H1 (cell line): ENCODE data around the gene TLK2. TPM values are rescaled to one million over a fixed set of nuclear protein-coding genes. Genes with fewer than 3 reads are reported as not detected.

Experiments used
- CTCF ChIA-PET: fragments of 300-600 bp; sonication (Branson Sonifier 250); formaldehyde crosslinking; loops from one replicate; lab custom pipeline; 2021; ENCODE audit not compliant: partially characterized antibody; lab: Charles Lee
- POLR2A ChIA-PET: fragments of 300-600 bp; sonication (Branson Sonifier 250); formaldehyde crosslinking; loops from one replicate; lab custom pipeline; 2021; ENCODE audit warnings: inconsistent platforms; ENCODE audit not compliant: partially characterized antibody; lab: Charles Lee
- DNase-seq, 2 experiments: peaks; one replicate each; pipeline versions ENCODE4 v3.0.0 to v3.0.0-alpha.2; 2010 to 2022; ENCODE audit warnings: low spot score in 2 of 2, low read depth in 1 of 2, mixed read lengths in 1 of 2
- FAIRE-seq: peaks from 2 replicates; lab custom pipeline; 2011; peaks lifted over from hg19 to GRCh38; lab: Jason Lieb, UNC
- H2AFZ ChIP-seq: 2 replicates; pipeline ENCODE4 v1.8.1; 2012; ENCODE audit warnings: low read length, inconsistent platforms
- H2AK5ac ChIP-seq: 2 replicates; pipeline ENCODE4 v1.6.1; 2013; ENCODE audit warnings: low read depth, low read length
- H2BK120ac ChIP-seq: replicated peaks from 2 replicates; pipeline ENCODE3; 2013; ENCODE audit warnings: low read depth, low read length, inconsistent platforms
- H2BK12ac ChIP-seq: 2 replicates; pipeline ENCODE4 v1.6.1; 2013; ENCODE audit warnings: low read depth, low read length
- H2BK15ac ChIP-seq: 2 replicates; pipeline ENCODE4 v1.6.1; 2013; ENCODE audit warnings: low read length
- H2BK20ac ChIP-seq: 2 replicates; pipeline ENCODE4 v1.6.1; 2013; ENCODE audit warnings: low read length
- H2BK5ac ChIP-seq: 2 replicates; pipeline ENCODE4 v1.6.1; 2013; ENCODE audit warnings: low read depth, low read length
- H3K14ac ChIP-seq: 2 replicates; pipeline ENCODE4 v1.6.1; 2013; ENCODE audit warnings: inconsistent platforms; ENCODE audit not compliant: insufficient read length
- H3K18ac ChIP-seq: 2 replicates; pipeline ENCODE4 v1.6.1; 2013; ENCODE audit warnings: low read length; ENCODE audit errors: extremely low read depth
- H3K23ac ChIP-seq: 2 replicates; pipeline ENCODE4 v1.6.1; 2013; ENCODE audit warnings: inconsistent platforms; ENCODE audit not compliant: insufficient read length
- H3K23me2 ChIP-seq: 2 replicates; pipeline ENCODE4 v1.6.1; 2013; ENCODE audit warnings: low read depth, low read length
- H3K27ac ChIP-seq: 2 replicates; pipeline ENCODE4 v1.6.1; 2011; ENCODE audit warnings: low read depth, low read length, inconsistent platforms
- H3K27me3 ChIP-seq, 4 experiments: replicated peaks in 1 of 4; 1 replicate in 1 of 4; 2 replicates in 3 of 4; pipeline versions ENCODE4 v1.6.1 to v1.8.1; 2011 to 2013; ENCODE audit warnings: low read length in 3 of 4, mild to moderate bottlenecking in 3 of 4, inconsistent platforms in 2 of 4, mixed read lengths in 2 of 4, moderate library complexity in 1 of 4; ENCODE audit not compliant: control insufficient read depth in 3 of 4, insufficient read depth in 3 of 4; ENCODE audit errors: extremely low read depth in 1 of 4
- H3K36me3 ChIP-seq, 4 experiments: 2 replicates each; pipeline versions ENCODE4 v1.6.1 to v1.8.1; 2011 to 2013; ENCODE audit warnings: mild to moderate bottlenecking in 4 of 4, low read length in 3 of 4, moderate library complexity in 2 of 4, control low read depth in 1 of 4, inconsistent platforms in 1 of 4; ENCODE audit not compliant: insufficient read depth in 4 of 4, control insufficient read depth in 2 of 4
- H3K4ac ChIP-seq: replicated peaks from 2 replicates; pipeline ENCODE3; 2013; ENCODE audit warnings: low read length, low read depth, mixed read lengths, inconsistent platforms; ENCODE audit not compliant: insufficient read length
- H3K4me1 ChIP-seq, 4 experiments: replicated peaks in 1 of 4; 1 replicate in 1 of 4; 2 replicates in 3 of 4; pipeline versions ENCODE4 v1.6.1 to v1.8.1; 2011 to 2013; ENCODE audit warnings: low read length in 3 of 4, inconsistent platforms in 2 of 4, mixed read lengths in 1 of 4; ENCODE audit not compliant: insufficient read depth in 4 of 4, control insufficient read depth in 3 of 4
- H3K4me2 ChIP-seq, 2 experiments: 2 replicates each; pipeline versions ENCODE4 v1.6.1 to v1.8.1; 2011 to 2013; ENCODE audit warnings: low read depth in 2 of 2, low read length in 2 of 2, control low read depth in 1 of 2, inconsistent platforms in 1 of 2, mild to moderate bottlenecking in 1 of 2; ENCODE audit not compliant: insufficient read depth in 1 of 2
- H3K4me3 ChIP-seq, 4 experiments: fragments of 200-600, 300-600 bp in 1 of 4; sonication (generic), shearing (Covaris generic), sonication (Bioruptor Twin) in 1 of 4; 2 replicates each; pipeline versions ENCODE4 v1.5.1 to v1.8.1; 2011 to 2016; ENCODE audit warnings: low read length in 4 of 4, low read depth in 3 of 4, control low read depth in 2 of 4, inconsistent platforms in 2 of 4, mild to moderate bottlenecking in 2 of 4, mixed read lengths in 1 of 4, moderate library complexity in 1 of 4; ENCODE audit not compliant: insufficient read depth in 2 of 4; ENCODE audit errors: extremely low read depth in 1 of 4
- H3K56ac ChIP-seq: replicated peaks from 2 replicates; pipeline ENCODE3; 2013; ENCODE audit warnings: low read depth, mild to moderate bottlenecking, mixed read lengths, low read length, inconsistent platforms; ENCODE audit not compliant: insufficient read length
- H3K79me1 ChIP-seq: 2 replicates; pipeline ENCODE4 v1.6.1; 2013; ENCODE audit warnings: low read depth, low read length, control low read depth
- H3K79me2 ChIP-seq, 2 experiments: 2 replicates each; pipeline versions ENCODE4 v1.6.1 to v1.8.1; 2012 to 2013; ENCODE audit warnings: low read length in 2 of 2, mild to moderate bottlenecking in 2 of 2, inconsistent platforms in 1 of 2; ENCODE audit not compliant: insufficient read depth in 2 of 2, control insufficient read depth in 1 of 2
- H3K9ac ChIP-seq, 4 experiments: replicated peaks in 1 of 4; 1 replicate in 1 of 4; 2 replicates in 3 of 4; pipeline versions ENCODE4 v1.6.1 to v1.8.1; 2011 to 2013; ENCODE audit warnings: low read depth in 3 of 4, low read length in 3 of 4, control low read depth in 2 of 4, mild to moderate bottlenecking in 2 of 4, moderate library complexity in 2 of 4, inconsistent platforms in 1 of 4; ENCODE audit errors: extremely low read depth in 1 of 4
- H3K9me3 ChIP-seq, 2 experiments: 2 replicates each; pipeline versions ENCODE4 v1.6.1 to v1.8.1; 2012 to 2013; ENCODE audit warnings: mild to moderate bottlenecking in 2 of 2, moderate library complexity in 2 of 2, control low read depth in 1 of 2, inconsistent platforms in 1 of 2, low read depth in 1 of 2, low read length in 1 of 2, mixed read lengths in 1 of 2; ENCODE audit not compliant: insufficient read depth in 2 of 2
- H4K20me1 ChIP-seq, 2 experiments: replicated peaks in 1 of 2; 2 replicates each; pipeline versions ENCODE3 to v1.8.1; 2011 to 2013; ENCODE audit warnings: inconsistent platforms in 2 of 2, low read length in 2 of 2, mild to moderate bottlenecking in 1 of 2; ENCODE audit not compliant: insufficient read depth in 2 of 2, control insufficient read depth in 1 of 2
- H4K5ac ChIP-seq: 2 replicates; pipeline ENCODE4 v1.6.1; 2013; ENCODE audit warnings: low read length, low read depth, mixed read lengths, inconsistent platforms; ENCODE audit not compliant: insufficient read length
- H4K8ac ChIP-seq: 2 replicates; pipeline ENCODE4 v1.8.0; 2013; ENCODE audit warnings: mild to moderate bottlenecking, moderate library complexity, low read length, inconsistent platforms; ENCODE audit not compliant: insufficient read depth; ENCODE audit errors: extremely low read depth
- H4K91ac ChIP-seq: replicated peaks from 2 replicates; pipeline ENCODE3; 2013; ENCODE audit warnings: low read length, mixed read lengths, inconsistent platforms; ENCODE audit not compliant: insufficient read length
- ASH2L ChIP-seq: fragments of 200-600, 300-600 bp; sonication (generic); IDR thresholded peaks from one replicate; pipeline ENCODE4 v1.7.1; 2017; ENCODE audit warnings: low read length
- CHD1 ChIP-seq: IDR thresholded peaks from 2 replicates; pipeline ENCODE4 v1.6.1; 2012; ENCODE audit warnings: low read depth, low read length, improper control_type of control experiment
- CTCF ChIP-seq, 3 experiments: IDR thresholded peaks; 1 replicate in 2 of 3; 2 replicates in 1 of 3; pipeline versions ENCODE4 v1.5.1 to v1.6.1; 2011; ENCODE audit warnings: low read length in 3 of 3, mild to moderate bottlenecking in 3 of 3, inconsistent platforms in 2 of 3, low read depth in 1 of 3, moderate library complexity in 1 of 3; ENCODE audit not compliant: insufficient read depth in 1 of 3; ENCODE audit errors: control extremely low read depth in 1 of 3
- MAFK ChIP-seq: IDR thresholded peaks from 2 replicates; pipeline ENCODE4 v1.6.1; 2012; ENCODE audit warnings: low read depth, mild to moderate bottlenecking, improper control_type of control experiment, low read length
- PHF8 ChIP-seq: fragments of 200-600 bp; sonication (generic); conservative IDR thresholded peaks from 2 replicates; pipeline ENCODE4 v1.7.1; 2012; ENCODE audit warnings: low read depth, mild to moderate bottlenecking, inconsistent platforms, low read length, moderate library complexity
- SIRT6 ChIP-seq: IDR thresholded peaks from one replicate; pipeline ENCODE4 v1.7.1; 2012; ENCODE audit warnings: low read length, inconsistent platforms
- SP4 ChIP-seq: IDR thresholded peaks from 2 replicates; pipeline ENCODE4 v1.6.1; 2012; ENCODE audit warnings: low read length, inconsistent platforms
- TAF1 ChIP-seq: IDR thresholded peaks from 2 replicates; pipeline ENCODE4 v1.6.1; 2011; ENCODE audit warnings: mild to moderate bottlenecking, low read depth, low read length
- TAF7 ChIP-seq: optimal IDR thresholded peaks from 2 replicates; pipeline ENCODE3; 2011; ENCODE audit warnings: low read depth, mild to moderate bottlenecking, inconsistent platforms, low read length, moderate library complexity, borderline replicate concordance
- TCF12 ChIP-seq: IDR thresholded peaks from 2 replicates; pipeline ENCODE4 v1.6.1; 2011; ENCODE audit warnings: low read depth, mild to moderate bottlenecking, low read length
- USF2 ChIP-seq: IDR thresholded peaks from 2 replicates; pipeline ENCODE4 v1.6.1; 2011; ENCODE audit warnings: low read length, improper control_type of control experiment
- WGBS, 2 experiments: shearing (Covaris generic) in 1 of 2; methylation state at CpG; one replicate each; pipeline versions ENCODE4 v1.1.6 to v1.1.7; 2013 to 2015; ENCODE audit warnings: low lambda C conversion rate in 2 of 2, mixed read lengths in 2 of 2, inconsistent platforms in 1 of 2, low coverage in 1 of 2, missing lambda C conversion rate in 1 of 2; ENCODE audit not compliant: insufficient replicate concordance in 2 of 2, insufficient coverage in 1 of 2, insufficient read length in 1 of 2; ENCODE audit errors: extremely low coverage in 1 of 2, missing lambda C conversion rate in 1 of 2; 5-methylcytosine and 5-hydroxymethylcytosine counted together
- polyA plus RNA-seq, 7 experiments: library from polyadenylated mRNA; depleted of rRNA in 3 of 7; stranded (reverse) in 5 of 7; unstranded in 2 of 7; fragments of >200 nt in 5 of 7; fragments of 200-250 nt in 2 of 7; gene quantifications; 1 replicate in 5 of 7; 2 replicates in 1 of 7; 4 replicates in 1 of 7; pipeline versions ENCODE4 v1.2.1 to v1.2.3, GENCODE V29; 2011 to 2013; ENCODE audit warnings: missing spikeins in 2 of 7, mixed read lengths in 2 of 7
- total RNA-seq: library from RNA; stranded (reverse); fragmentation: NEBNext Ultra II Directional; extraction: Animal tissue kit (Norgen Biotek cat#: 25700); gene quantifications from 2 replicates; pipeline ENCODE4 v1.2.1, GENCODE V29; 2021

Gene TLK2
- total and polyA plus RNA-seq, 2 of the 8 experiments (the other 6 are each of a cell fraction or from before 2014, with no cell fraction given): 43.1 to 59.9 TPM

- H3K14ac ChIP-seq: no peak overlapping the region
- H2BK20ac ChIP-seq: no peak overlapping the region
- no peaks in the 10 kb centered on the region for H3K79me1 ChIP-seq
- no peaks in the 10 kb centered on the region for H3K4me1 ChIP-seq
- CTCF ChIA-PET: interaction anchor here (1.4 kb wide), 2 partner anchors 32 to 35 kb away, joined by 3 to 5 read pairs; partner anchors contain the start of gene METTL2A
- no peaks in the 10 kb centered on the region for H3K23me2 ChIP-seq
- TF ChIP-seq TCF12: no peak
- no peak for TF ChIP-seq TAF7
- TF ChIP-seq ASH2L: no peak
- no peak for TF ChIP-seq TAF1
- TF ChIP-seq SIRT6: no peak
- no peak for TF ChIP-seq USF2
- TF ChIP-seq CHD1: no peak
- no peak for TF ChIP-seq PHF8
- no peak for TF ChIP-seq MAFK
- no peak for TF ChIP-seq SP4
- TF ChIP-seq CTCF (IDR thresholded peaks at IDR 0.05; ENCODE audit: control extremely low read depth in 1 of 3, insufficient read depth in 1 of 3, low read depth in 1 of 3, low read length in 3 of 3): no peak
- H3K4me2 ChIP-seq: no peak overlapping the region
- FAIRE-seq (no peak), DNase-seq (no peak)
- no peak overlapping the region for H2AFZ ChIP-seq
- no peak overlapping the region for H3K4me3 ChIP-seq
- no peaks in the 10 kb centered on the region for H3K27me3 ChIP-seq
- H3K36me3 ChIP-seq: no peaks in the 10 kb centered on the region
- no peaks in the 10 kb centered on the region for H4K20me1 ChIP-seq
- H2BK5ac ChIP-seq: no peak overlapping the region
- H3K4ac ChIP-seq: no peak overlapping the region
- no peak overlapping the region for H3K23ac ChIP-seq
- no peak overlapping the region for H3K9ac ChIP-seq
- H4K8ac ChIP-seq: no peak overlapping the region
- H3K56ac ChIP-seq: no peak overlapping the region
- no peak overlapping the region for H2BK120ac ChIP-seq
- H4K5ac ChIP-seq: no peak overlapping the region
- H4K91ac ChIP-seq: no peak overlapping the region
- POLR2A ChIA-PET: interaction anchor here (1.5 kb wide), 1 partner anchor 9 kb away, joined by 4 read pairs; no protein-coding TSS in a partner anchor
- WGBS, 2 experiments: 91% methylated on average over 7 of the region's 7 CpGs; no CpG with 5 or more reads in 1 of the 2 experiments
- no peaks in the 10 kb centered on the region for H3K79me2 ChIP-seq
- H3K9me3 ChIP-seq: no peaks in the 10 kb centered on the region
- H2BK15ac ChIP-seq: no peak overlapping the region
- no peak overlapping the region for H2BK12ac ChIP-seq
- no peak overlapping the region for H3K18ac ChIP-seq
- H2AK5ac ChIP-seq: no peak overlapping the region
- no peak overlapping the region for H3K27ac ChIP-seq
These were observed 22.6 kb upstream of the TLK2 start for GRCh38 chr17:62456016-62456415.
